Activated B cell treated with CpG ODN at 0.5 μM for 24 hours (primary cell): ENCODE results near the gene AP3S1. TPM values are rescaled to one million over a fixed set of nuclear protein-coding genes. Genes with fewer than 3 reads are reported as not detected.
A peak's percentile ranks its signal among the peaks of the same experiment; 100 is the strongest.

Experiments used
- ATAC-seq: fragments of 200-7000 bp; cut with Tn5 transposase; one replicate; pipeline ENCODE4 v1.10.0; 2021; ENCODE audit warnings: low read depth, mild to moderate bottlenecking, moderate library complexity
- CTCF ChIA-PET: fragments of 350-600 bp; sonication (Branson Sonifier 250); formaldehyde crosslinking; loops from one replicate; lab custom pipeline; 2021; ENCODE audit warnings: antibody characterized with exemption; lab: Charles Lee
- POLR2A ChIA-PET: fragments of 350-600 bp; sonication (Branson Sonifier 250); formaldehyde crosslinking; loops from one replicate; lab custom pipeline; 2021; ENCODE audit warnings: antibody characterized with exemption; lab: Charles Lee
- DNase-seq: peaks from one replicate; pipeline ENCODE4 v3.0.0; 2022
- H3K27ac Mint-ChIP-seq: one replicate; pipeline ENCODE4 v1.8.0; 2020; ENCODE audit warnings: mixed read lengths
- H3K27me3 Mint-ChIP-seq: one replicate; pipeline ENCODE4 v1.8.0; 2021; ENCODE audit warnings: mixed read lengths
- H3K36me3 Mint-ChIP-seq: one replicate; pipeline ENCODE4 v1.8.0; 2021; ENCODE audit warnings: low read depth, mixed read lengths
- H3K4me1 Mint-ChIP-seq: one replicate; pipeline ENCODE4 v1.8.0; 2021; ENCODE audit warnings: mixed read lengths
- H3K4me3 Mint-ChIP-seq: one replicate; pipeline ENCODE4 v1.8.0; 2020; ENCODE audit warnings: mild to moderate bottlenecking, mixed read lengths
- H3K9me3 Mint-ChIP-seq: one replicate; pipeline ENCODE4 v1.8.0; 2020; ENCODE audit warnings: mixed read lengths
- intact Hi-C: fragments of 100-400 bp; cut with micrococcal nuclease; formaldehyde crosslinking; loops from one replicate; pipeline ENCODE4 v1.15.1; 2024
- total RNA-seq: library from RNA; stranded (reverse); gene quantifications from 2 replicates; pipeline ENCODE4 v1.2.3, GENCODE V29; 2022
- TF ChIP-seq, protein P1 (sequence below): fragments of 200-600 bp; IDR thresholded peaks from one replicate; pipeline ENCODE4 v1.8.0; 2022; ENCODE audit warnings: antibody characterized with exemption, mild to moderate bottlenecking

The AP3S1 gene
- total RNA-seq, 1 donor from 2014 or later, result 43.2 TPM

- Mint-ChIP-seq H3K27ac (no peak overlapping the region), H3K36me3 (peaks cover 24% of the 10 kb centered on the region), H3K27me3 (peaks cover 14% of the 10 kb centered on the region), H3K4me1 (no peaks in the 10 kb centered on the region), H3K9me3 (peaks cover 14% of the 10 kb centered on the region), H3K4me3 (no peak overlapping the region)
- ChIA-PET POLR2A (interaction anchor here (1.2 kb wide), 1 partner anchor 10 kb away, joined by 4 read pairs; the partner anchor contains the start of gene CDO1), CTCF (interaction anchor here (1.4 kb wide), 1 partner anchor 191 kb away, joined by 4 read pairs; no protein-coding TSS in a partner anchor)
- intact Hi-C loops, result no loop called here
- ATAC-seq (no peak), DNase-seq (no peak)
- TF ChIP-seq, protein P1, sequence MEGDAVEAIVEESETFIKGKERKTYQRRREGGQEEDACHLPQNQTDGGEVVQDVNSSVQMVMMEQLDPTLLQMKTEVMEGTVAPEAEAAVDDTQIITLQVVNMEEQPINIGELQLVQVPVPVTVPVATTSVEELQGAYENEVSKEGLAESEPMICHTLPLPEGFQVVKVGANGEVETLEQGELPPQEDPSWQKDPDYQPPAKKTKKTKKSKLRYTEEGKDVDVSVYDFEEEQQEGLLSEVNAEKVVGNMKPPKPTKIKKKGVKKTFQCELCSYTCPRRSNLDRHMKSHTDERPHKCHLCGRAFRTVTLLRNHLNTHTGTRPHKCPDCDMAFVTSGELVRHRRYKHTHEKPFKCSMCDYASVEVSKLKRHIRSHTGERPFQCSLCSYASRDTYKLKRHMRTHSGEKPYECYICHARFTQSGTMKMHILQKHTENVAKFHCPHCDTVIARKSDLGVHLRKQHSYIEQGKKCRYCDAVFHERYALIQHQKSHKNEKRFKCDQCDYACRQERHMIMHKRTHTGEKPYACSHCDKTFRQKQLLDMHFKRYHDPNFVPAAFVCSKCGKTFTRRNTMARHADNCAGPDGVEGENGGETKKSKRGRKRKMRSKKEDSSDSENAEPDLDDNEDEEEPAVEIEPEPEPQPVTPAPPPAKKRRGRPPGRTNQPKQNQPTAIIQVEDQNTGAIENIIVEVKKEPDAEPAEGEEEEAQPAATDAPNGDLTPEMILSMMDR, result no peak
Measured at GRCh38 chr5:115825948-115826347, 15.8 kb upstream of the AP3S1 start.

- intact Hi-C loops, result loop anchor here (2.0 kb wide), 1 partner anchor 519 kb away; no protein-coding TSS in a partner anchor
- DNase-seq (no peak), ATAC-seq (no peak)
- ChIA-PET POLR2A (interaction anchor here (0.7 kb wide), 1 partner anchor 79 kb away, joined by 7 read pairs; no protein-coding TSS in a partner anchor), CTCF (interaction anchor here (0.6 kb wide), 1 partner anchor 10 kb away, joined by 3 read pairs; no protein-coding TSS in a partner anchor)
- Mint-ChIP-seq H3K27ac (no peak overlapping the region), H3K4me1 (peaks cover 5% of the 10 kb centered on the region), H3K27me3 (no peaks in the 10 kb centered on the region), H3K36me3 (peaks cover 53% of the 10 kb centered on the region), H3K4me3 (no peak overlapping the region), H3K9me3 (peaks cover under 1% of the 10 kb centered on the region)
- TF ChIP-seq, protein P1, result no peak
Measured at GRCh38 chr5:115829913-115830312, 11.8 kb upstream of the AP3S1 start.

DNA sequence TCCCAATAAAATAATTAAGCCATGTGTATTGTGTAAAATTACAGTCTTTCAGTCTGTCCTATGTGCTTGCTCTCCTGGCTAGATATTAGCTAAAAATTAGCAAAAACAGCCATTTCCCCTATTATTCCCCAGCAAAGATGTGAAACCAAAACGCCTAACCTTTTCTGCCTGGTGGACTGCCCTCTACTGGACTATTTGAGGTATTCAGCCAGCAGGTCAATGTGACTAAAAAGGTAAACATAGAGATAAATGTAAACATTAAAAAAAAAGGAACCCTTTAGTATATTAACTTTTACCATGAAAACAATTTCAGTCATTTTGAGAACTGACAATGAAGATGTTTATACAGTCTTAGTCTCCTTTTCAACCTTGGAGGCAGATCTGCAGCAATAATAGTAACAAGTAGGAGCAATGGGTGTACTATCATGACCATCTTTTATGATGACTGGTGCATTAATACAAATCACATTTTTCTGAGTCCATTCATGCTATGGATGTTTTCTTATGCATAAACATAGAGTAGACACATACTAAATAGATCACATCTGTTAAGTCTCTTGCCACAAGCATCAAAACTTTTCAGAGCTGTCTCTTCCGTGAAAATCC, 10.5 kb upstream of the AP3S1 start:
- TF ChIP-seq, protein P1, result peak; percentile 87
- Mint-ChIP-seq H3K27ac (no peak overlapping the region), H3K9me3 (no peaks in the 10 kb centered on the region), H3K4me3 (no peak overlapping the region), H3K27me3 (no peaks in the 10 kb centered on the region), H3K36me3 (peaks cover 65% of the 10 kb centered on the region), H3K4me1 (peaks cover 5% of the 10 kb centered on the region)
- DNase-seq, result no peak
- CTCF ChIA-PET, result interaction anchor here (0.8 to 2.6 kb wide), 10 partner anchors 9 to 523 kb away, joined by 3 to 20 read pairs (median 4); partner anchors contain the start of genes AP3S1 and ATG12
- ATAC-seq, result peak; percentile 64
- intact Hi-C loops, result loop anchor here (1.0 to 2.0 kb wide), 3 partner anchors 8 to 520 kb away; no protein-coding TSS in a partner anchor
- POLR2A ChIA-PET, result interaction anchor here (0.6 to 1.4 kb wide), 2 partner anchors 10 to 14 kb away, joined by 4 to 7 read pairs; partner anchors contain the start of genes AP3S1 and ATG12

DNA sequence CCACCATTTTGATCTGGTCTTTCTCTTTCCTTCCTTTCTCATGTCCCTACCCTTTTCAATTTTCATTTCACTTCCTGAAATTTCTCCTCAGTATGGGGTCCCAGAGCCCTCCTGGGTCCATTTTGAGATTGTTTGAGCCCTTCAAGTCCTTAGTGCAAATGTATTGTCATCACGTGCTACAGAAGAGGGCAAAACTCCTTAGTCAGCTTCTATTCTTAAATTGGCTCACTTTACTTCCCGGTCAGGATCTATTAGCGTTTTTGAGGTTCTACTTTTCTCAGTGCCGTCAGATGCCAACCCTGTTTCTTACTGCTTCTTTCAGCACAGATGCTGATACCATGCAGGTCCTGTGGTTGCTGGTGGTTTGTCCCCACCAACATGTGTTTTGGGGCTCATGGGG, 6.3 kb upstream of the AP3S1 start:
- DNase-seq, result no peak
- Mint-ChIP-seq H3K27ac (no peak overlapping the region), H3K4me3 (no peak overlapping the region), H3K36me3 (peaks cover 59% of the 10 kb centered on the region), H3K4me1 (peaks cover 32% of the 10 kb centered on the region), H3K9me3 (no peaks in the 10 kb centered on the region), H3K27me3 (no peaks in the 10 kb centered on the region)
- intact Hi-C loops, result no loop called here
- POLR2A ChIA-PET, result interaction anchor here (1.7 kb wide), 1 partner anchor 291 kb away, joined by 3 read pairs; the partner anchor contains the start of gene FEM1C
- ATAC-seq, result no peak
- TF ChIP-seq, protein P1, result no peak
- CTCF ChIA-PET, result interaction anchor here (2.5 kb wide), 1 partner anchor 200 kb away, joined by 8 read pairs; no protein-coding TSS in a partner anchor
